Bronchial epithelial cell (primary cell): ENCODE results near the gene AHR. TPM values are rescaled to one million over a fixed set of nuclear protein-coding genes. Genes with fewer than 3 reads are reported as not detected.
"Not testable (repeated sequence)": the region's sequence is repeated elsewhere in the genome, so short reads cannot be mapped to it uniquely, and the experiment has no call there.

Experiments used
- DNase-seq: peaks from one replicate; pipeline ENCODE4 v3.0.0-alpha.2; 2010; ENCODE audit warnings: low read depth
- FAIRE-seq: peaks from 2 replicates; lab custom pipeline; 2011; peaks lifted over from hg19 to GRCh38; lab: Jason Lieb, UNC
- H3K27me3 ChIP-seq: 2 replicates; pipeline ENCODE4 v1.5.1; 2011; ENCODE audit warnings: low read length; ENCODE audit not compliant: control insufficient read depth, insufficient read depth
- H3K36me3 ChIP-seq: 2 replicates; pipeline ENCODE4 v1.5.1; 2011; ENCODE audit warnings: low read length; ENCODE audit not compliant: control insufficient read depth, insufficient read depth
- H3K4me3 ChIP-seq: 2 replicates; pipeline ENCODE4 v1.5.1; 2011; ENCODE audit warnings: mild to moderate bottlenecking, low read depth, low read length, control low read depth
- CTCF ChIP-seq: IDR thresholded peaks from 2 replicates; pipeline ENCODE4 v1.5.1; 2011; ENCODE audit warnings: mild to moderate bottlenecking, moderate library complexity, low read length, control low read depth, inconsistent platforms; ENCODE audit not compliant: insufficient read depth, severe bottlenecking
- total RNA-seq: library from RNA; depleted of rRNA; stranded (reverse); fragments of >200 nt; gene quantifications from 2 replicates; pipeline ENCODE4 v1.2.1, GENCODE V29; 2014

Gene AHR
- total RNA-seq, 1 donor from 2014 or later = 85.6 TPM

GRCh38 chr7:17353650-17354419 is 55.4 kb downstream of the AHR start:
- H3K4me3 ChIP-seq, H3K36me3 ChIP-seq, DNase-seq, H3K27me3 ChIP-seq, FAIRE-seq: not testable (repeated sequence)

- Histone ChIP-seq H3K27me3 (no peaks in the 10 kb centered on the region), H3K4me3 (no peak overlapping the region), H3K36me3 (no peaks in the 10 kb centered on the region)
- no peak for DNase-seq
- TF ChIP-seq CTCF = no peak
- no peak for FAIRE-seq
Measured at GRCh38 chr7:17354473-17354872, 56.0 kb downstream of the AHR start.

GRCh38 chr7:17355050-17355449 is 56.6 kb downstream of the AHR start:
- FAIRE-seq = no peak
- TF ChIP-seq CTCF = no peak
- Histone ChIP-seq H3K27me3 (no peaks in the 10 kb centered on the region), H3K36me3 (no peaks in the 10 kb centered on the region), H3K4me3 (no peak overlapping the region)
- DNase-seq = no peak

GRCh38 chr7:17357952-17358351 is 59.5 kb downstream of the AHR start:
- no peak for TF ChIP-seq CTCF
- FAIRE-seq = no peak

GRCh38 chr7:17359610-17360009 is 61.2 kb downstream of the AHR start:
- no peak for DNase-seq
- Histone ChIP-seq H3K27me3 (no peaks in the 10 kb centered on the region), H3K36me3 (no peaks in the 10 kb centered on the region), H3K4me3 (no peak overlapping the region)
- no peak for FAIRE-seq
- TF ChIP-seq CTCF = no peak

More at GRCh38 chr7:17357952-17358351, 59.5 kb downstream of the AHR start:
- DNase-seq = no peak
- Histone ChIP-seq H3K36me3 (no peaks in the 10 kb centered on the region), H3K4me3 (no peak overlapping the region), H3K27me3 (no peaks in the 10 kb centered on the region)

GRCh38 chr7:17362439-17363105 is 64.1 kb downstream of the AHR start:
- DNase-seq (no peak), FAIRE-seq (no peak)
- H3K27me3 ChIP-seq = no peaks in the 10 kb centered on the region
- TF ChIP-seq CTCF = no peak
- no peak overlapping the region for H3K4me3 ChIP-seq
- no peaks in the 10 kb centered on the region for H3K36me3 ChIP-seq
